ENCODE measurements around the gene ALDH3B2. TPM values are rescaled to one million over a fixed set of nuclear protein-coding genes. Genes with fewer than 3 reads are reported as not detected.

ALDH3B2 gene
- polyA plus RNA-seq, 3 donors: 0.07 to 0.16 TPM; not detected in 1

Other genes starting within 250 kb of the ALDH3B2 start
- 10 to 100 TPM; 32.7 to 39.5 (median 35.4) TPM for gene RPS6KB2, start 246.1 kb downstream of the ALDH3B2 start, polyA plus RNA-seq
- 1 to 10 TPM; 2.9 to 8.0 (median 4.1) TPM for gene PTPRCAP, start 236.9 kb downstream of the ALDH3B2 start, polyA plus RNA-seq
- 10 to 100 TPM; 60.3 to 79.0 (median 63.4) TPM for gene CORO1B, start 231.1 kb downstream of the ALDH3B2 start, polyA plus RNA-seq
- not detected for gene GPR152, start 221.9 kb downstream of the ALDH3B2 start, polyA plus RNA-seq
- gene CABP4, start 219.3 kb downstream of the ALDH3B2 start, polyA plus RNA-seq: 1 to 10 TPM in 2 of 3 donors, under 1 TPM in 1; 0.28 to 8.4 (median 1.5) TPM
- 100 to 1,000 TPM in 2 of 3 donors, 10 to 100 TPM in 1; 42.6 to 117 (median 104) TPM for gene TMEM134, start 205.4 kb downstream of the ALDH3B2 start, polyA plus RNA-seq
- 10 to 100 TPM; 52.0 to 93.9 (median 58.1) TPM for gene AIP, start 191.6 kb downstream of the ALDH3B2 start, polyA plus RNA-seq
- gene PITPNM1, start 169.3 kb downstream of the ALDH3B2 start, polyA plus RNA-seq: 10 to 100 TPM; 11.5 to 22.8 (median 11.7) TPM
- gene CDK2AP2, start 166.5 kb downstream of the ALDH3B2 start, polyA plus RNA-seq: 10 to 100 TPM; 64.4 to 78.2 (median 64.5) TPM
- gene CABP2, start 151.2 kb downstream of the ALDH3B2 start, polyA plus RNA-seq: not detected
- gene GSTP1, start 90.8 kb downstream of the ALDH3B2 start, polyA plus RNA-seq: 100 to 1,000 TPM; 324 to 594 (median 489) TPM
- gene NDUFV1, start 67.7 kb downstream of the ALDH3B2 start, polyA plus RNA-seq: 100 to 1,000 TPM; 122 to 177 (median 125) TPM
- gene NUDT8, start 44.7 kb downstream of the ALDH3B2 start, polyA plus RNA-seq: 10 to 100 TPM in 2 of 3 donors, 1 to 10 TPM in 1; 9.8 to 37.1 (median 11.0) TPM
- gene TBX10, start 34.9 kb downstream of the ALDH3B2 start, polyA plus RNA-seq: under 1 TPM in 2 of 3 donors, not detected in 1; 0.08 to 0.09 TPM
- gene ACY3, start 23.9 kb downstream of the ALDH3B2 start, polyA plus RNA-seq: 1 to 10 TPM in 1 of 3 donors, under 1 TPM in 1, not detected in 1; 0.54 to 4.8 TPM

All from adipose tissue (tissue), 3 donors.